Inferior parietal cortex (tissue), 1 donor: ENCODE results near the gene LTB4R.
A peak's percentile ranks its signal among the peaks of the same experiment; 100 is the strongest.

Experiments used
- DNase-seq: peaks from one replicate; pipeline ENCODE4 v3.0.0-alpha.2; 2016; ENCODE audit errors: extremely low spot score

LTB4R gene

GRCh38 chr14:24278424-24278823, 32.9 kb upstream of the LTB4R start:
- no peak for DNase-seq

- no peak for DNase-seq
Observed at GRCh38 chr14:24279301-24280186, 31.8 kb upstream of the LTB4R start.

GRCh38 chr14:24280797-24281460, 30.4 kb upstream of the LTB4R start:
- DNase-seq = no peak

- DNase-seq = no peak
Observed at GRCh38 chr14:24281636-24282035, 29.7 kb upstream of the LTB4R start.

GRCh38 chr14:24282736-24283135, 28.6 kb upstream of the LTB4R start:
- DNase-seq = no peak

- no peak for DNase-seq
Observed at GRCh38 chr14:24283796-24284460, 27.4 kb upstream of the LTB4R start.

- no peak for DNase-seq
Observed at GRCh38 chr14:24284501-24285035, 26.7 kb upstream of the LTB4R start.

- no peak for DNase-seq
Observed at GRCh38 chr14:24285351-24285750, 26.0 kb upstream of the LTB4R start.

GRCh38 chr14:24286996-24287395, 24.3 kb upstream of the LTB4R start:
- DNase-seq = no peak

- no peak for DNase-seq
Observed at GRCh38 chr14:24289649-24290280, 21.5 kb upstream of the LTB4R start.

- DNase-seq = no peak
Observed at GRCh38 chr14:24290746-24291145, 20.6 kb upstream of the LTB4R start.

- DNase-seq = no peak
Observed at GRCh38 chr14:24291446-24292117, 19.7 kb upstream of the LTB4R start.

- no peak for DNase-seq
Observed at GRCh38 chr14:24292118-24292807, 19.0 kb upstream of the LTB4R start.

- no peak for DNase-seq
Observed at GRCh38 chr14:24293525-24293924, 17.8 kb upstream of the LTB4R start.

GRCh38 chr14:24296341-24297157, 14.8 kb upstream of the LTB4R start:
- DNase-seq = peak; percentile 73

GRCh38 chr14:24297190-24297964, 13.9 kb upstream of the LTB4R start:
- DNase-seq = peak; percentile 39

GRCh38 chr14:24298892-24299254, 12.4 kb upstream of the LTB4R start:
- no peak for DNase-seq

- peak; percentile 93 for DNase-seq
Observed at GRCh38 chr14:24299255-24300191, 11.8 kb upstream of the LTB4R start, which contains the start of the genes DHRS1 and NOP9. Gene DHRS1, minus strand, starts transcription at chr14:24299780. Its CDS starts 674 bp downstream, at chr14:24299106. Gene NOP9, plus strand, starts transcription at chr14:24299850. Its CDS starts 105 bp downstream, at chr14:24299955.
